Mesodermal cell (in vitro differentiated cells): ENCODE measurements around the gene ANTXR2.

ENCODE experiments used
- H3K27ac ChIP-seq: 2 replicates; pipeline ENCODE4 v1.7.0; 2013; ENCODE audit warnings: mild to moderate bottlenecking, low read depth, low read length, moderate library complexity; ENCODE audit not compliant: severe bottlenecking
- H3K36me3 ChIP-seq: 2 replicates; pipeline ENCODE4 v1.7.1; 2013; ENCODE audit warnings: mild to moderate bottlenecking, low read length, moderate library complexity; ENCODE audit not compliant: control insufficient read depth, insufficient read depth
- H3K4me1 ChIP-seq: one replicate; pipeline ENCODE4 v1.7.1; 2013; ENCODE audit warnings: mild to moderate bottlenecking, low read length; ENCODE audit not compliant: insufficient read depth, control insufficient read depth, poor library complexity, severe bottlenecking
- H3K4me3 ChIP-seq: 2 replicates; pipeline ENCODE4 v1.7.0; 2013; ENCODE audit warnings: low read length, control low read depth, mild to moderate bottlenecking; ENCODE audit not compliant: insufficient read depth, poor library complexity, severe bottlenecking; ENCODE audit errors: extremely low read depth
- H3K9me3 ChIP-seq: 2 replicates; pipeline ENCODE4 v1.7.1; 2013; ENCODE audit warnings: mild to moderate bottlenecking, low read length, moderate library complexity; ENCODE audit not compliant: control insufficient read depth
- WGBS, 2 experiments: methylation state at CpG; one replicate each; pipeline ENCODE4 v1.1.5; 2013; ENCODE audit warnings: missing lambda C conversion rate in 2 of 2; ENCODE audit not compliant: insufficient coverage in 2 of 2; 5-methylcytosine and 5-hydroxymethylcytosine counted together

Gene ANTXR2

DNA sequence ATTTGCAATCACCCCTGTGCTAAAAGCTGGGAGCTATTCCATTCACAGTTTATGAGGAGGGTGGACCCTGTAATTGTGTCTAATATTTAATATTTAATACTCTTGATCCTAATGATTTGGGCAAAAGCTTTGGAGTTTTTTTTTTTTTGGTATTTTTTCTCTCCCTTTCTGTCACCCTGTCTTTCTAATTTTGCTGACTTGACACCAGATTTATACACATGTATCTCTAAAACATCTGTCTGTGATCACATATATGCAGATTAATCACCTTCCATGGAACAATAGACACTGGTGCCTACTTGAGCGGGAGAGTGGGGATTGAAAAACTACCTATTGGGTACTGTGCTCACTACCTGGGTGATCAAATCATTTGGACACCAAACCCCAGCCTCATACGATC is 18.7 kb upstream of the ANTXR2 start:
- H3K4me1 ChIP-seq = peaks cover 7% of the 10 kb centered on the region
- no peaks in the 10 kb centered on the region for H3K9me3 ChIP-seq
- no peak overlapping the region for H3K4me3 ChIP-seq
- 100% methylated on average over 1 of the region's 2 CpGs; no CpG with 5 or more reads in 1 of the 2 experiments for WGBS, 2 experiments
- no peak overlapping the region for H3K27ac ChIP-seq
- H3K36me3 ChIP-seq = no peaks in the 10 kb centered on the region

DNA sequence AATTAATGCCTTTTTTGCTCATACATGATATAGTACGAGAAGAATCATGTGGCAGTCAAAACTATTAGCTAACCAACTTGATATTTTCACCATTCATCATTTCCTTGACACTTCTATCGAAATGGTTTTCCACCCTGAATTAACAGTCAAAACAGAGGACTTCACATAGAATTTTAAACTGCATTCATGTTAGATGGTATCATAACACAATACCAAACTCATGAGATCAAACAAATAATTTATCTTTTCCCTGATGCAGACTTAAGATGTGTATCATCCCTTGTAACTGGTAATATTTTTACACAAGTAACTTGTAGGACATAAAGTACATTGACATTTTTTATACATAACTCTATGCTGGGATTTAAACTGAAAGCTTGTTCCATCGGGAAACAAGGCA is 18.2 kb upstream of the ANTXR2 start:
- Histone ChIP-seq H3K27ac (no peak overlapping the region), H3K4me3 (no peak overlapping the region), H3K36me3 (no peaks in the 10 kb centered on the region), H3K4me1 (peaks cover 3% of the 10 kb centered on the region), H3K9me3 (no peaks in the 10 kb centered on the region)
- WGBS, 2 experiments = 83 to 100% methylated on average over 1 of the region's 3 CpGs

GRCh38 chr4:80090090-80090489 is 17.1 kb upstream of the ANTXR2 start:
- H3K9me3 ChIP-seq = no peaks in the 10 kb centered on the region
- H3K27ac ChIP-seq = no peak overlapping the region
- H3K4me3 ChIP-seq = no peak overlapping the region
- H3K36me3 ChIP-seq = no peaks in the 10 kb centered on the region
- no CpG with 5 or more reads among the region's 1 CpG for WGBS, 2 experiments
- H3K4me1 ChIP-seq = no peaks in the 10 kb centered on the region

GRCh38 chr4:80088471-80088870 is 15.4 kb upstream of the ANTXR2 start:
- no peaks in the 10 kb centered on the region for H3K9me3 ChIP-seq
- H3K4me1 ChIP-seq = no peaks in the 10 kb centered on the region
- no peaks in the 10 kb centered on the region for H3K36me3 ChIP-seq
- WGBS, 2 experiments = no CpG with 5 or more reads among the region's 1 CpG
- H3K27ac ChIP-seq = no peak overlapping the region
- no peak overlapping the region for H3K4me3 ChIP-seq

- H3K27ac ChIP-seq = no peak overlapping the region
- no peaks in the 10 kb centered on the region for H3K9me3 ChIP-seq
- no peaks in the 10 kb centered on the region for H3K4me1 ChIP-seq
- no CpG with 5 or more reads among the region's 5 CpGs for WGBS, 2 experiments
- no peak overlapping the region for H3K4me3 ChIP-seq
- H3K36me3 ChIP-seq = no peaks in the 10 kb centered on the region
Observed at GRCh38 chr4:80086296-80086695, 13.3 kb upstream of the ANTXR2 start.

GRCh38 chr4:80085081-80085480 is 12.1 kb upstream of the ANTXR2 start:
- no peaks in the 10 kb centered on the region for H3K4me1 ChIP-seq
- H3K27ac ChIP-seq = no peak overlapping the region
- no peak overlapping the region for H3K4me3 ChIP-seq
- no peaks in the 10 kb centered on the region for H3K36me3 ChIP-seq
- WGBS, 2 experiments = 100% methylated on average over 2 of the region's 3 CpGs; no CpG with 5 or more reads in 1 of the 2 experiments
- no peaks in the 10 kb centered on the region for H3K9me3 ChIP-seq

- 100% methylated on average over 2 of the region's 2 CpGs; no CpG with 5 or more reads in 1 of the 2 experiments for WGBS, 2 experiments
- Histone ChIP-seq H3K36me3 (no peaks in the 10 kb centered on the region), H3K27ac (no peak overlapping the region), H3K4me1 (no peaks in the 10 kb centered on the region), H3K4me3 (no peak overlapping the region), H3K9me3 (no peaks in the 10 kb centered on the region)
Observed at GRCh38 chr4:80082693-80083092, 9.7 kb upstream of the ANTXR2 start.

DNA sequence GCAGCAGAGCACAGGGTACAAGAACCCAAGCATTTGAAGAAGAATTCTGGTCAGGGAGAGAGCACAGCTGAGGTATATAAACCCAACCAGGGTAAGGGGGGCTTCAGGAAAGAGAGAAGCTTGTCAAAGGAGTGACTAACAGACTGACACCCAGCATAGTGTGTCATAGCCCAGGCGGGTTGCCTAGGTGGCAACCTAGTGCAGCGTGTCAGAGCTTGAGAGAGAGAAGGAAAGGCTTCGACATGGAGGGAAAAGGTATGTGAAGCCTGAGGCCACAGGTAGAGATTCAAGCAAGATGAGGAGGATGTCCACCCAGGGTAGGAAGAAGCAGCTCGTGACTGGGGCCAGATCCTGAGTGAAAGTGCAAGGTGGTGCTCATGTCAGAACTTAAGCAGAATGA is 8.5 kb upstream of the ANTXR2 start:
- Histone ChIP-seq H3K36me3 (no peaks in the 10 kb centered on the region), H3K27ac (no peak overlapping the region), H3K4me1 (no peaks in the 10 kb centered on the region), H3K4me3 (no peak overlapping the region), H3K9me3 (no peaks in the 10 kb centered on the region)
- 84 to 92% methylated on average over 4 of the region's 4 CpGs for WGBS, 2 experiments

- Histone ChIP-seq H3K36me3 (no peaks in the 10 kb centered on the region), H3K4me3 (no peak overlapping the region), H3K4me1 (peaks cover 9% of the 10 kb centered on the region), H3K27ac (no peak overlapping the region), H3K9me3 (no peaks in the 10 kb centered on the region)
- 91 to 94% methylated on average over 12 to 13 of the region's 15 CpGs for WGBS, 2 experiments
Observed at GRCh38 chr4:80079255-80079923, 6.4 kb upstream of the ANTXR2 start.

- Histone ChIP-seq H3K4me1 (peaks cover 18% of the 10 kb centered on the region), H3K36me3 (no peaks in the 10 kb centered on the region), H3K4me3 (no peak overlapping the region), H3K27ac (no peak overlapping the region), H3K9me3 (no peaks in the 10 kb centered on the region)
- WGBS, 2 experiments = 73 to 100% methylated on average over 1 to 2 of the region's 3 CpGs
Observed at GRCh38 chr4:80078346-80079092, 5.5 kb upstream of the ANTXR2 start.

GRCh38 chr4:80077639-80078038 is 4.6 kb upstream of the ANTXR2 start:
- H3K27ac ChIP-seq = no peak overlapping the region
- WGBS, 2 experiments = no CpG with 5 or more reads among the region's 5 CpGs

More at GRCh38 chr4:80077639-80078038, 4.6 kb upstream of the ANTXR2 start:
- Histone ChIP-seq H3K9me3 (no peaks in the 10 kb centered on the region), H3K4me1 (peaks cover 20% of the 10 kb centered on the region), H3K36me3 (no peaks in the 10 kb centered on the region), H3K4me3 (no peak overlapping the region)
